EH (cell line): ENCODE measurements around the gene FKBP1A.
"Not testable (repeated sequence)": the region's sequence is repeated elsewhere in the genome, so short reads cannot be mapped to it uniquely, and the experiment has no call there.

ENCODE experiments used
- DNase-seq: peaks from one replicate; pipeline ENCODE4 v3.0.0-alpha.2; 2015; ENCODE audit warnings: low read depth

Gene FKBP1A

GRCh38 chr20:1415667-1416468 is 23.0 kb upstream of the FKBP1A start:
- DNase-seq: peak; percentile 98

DNA sequence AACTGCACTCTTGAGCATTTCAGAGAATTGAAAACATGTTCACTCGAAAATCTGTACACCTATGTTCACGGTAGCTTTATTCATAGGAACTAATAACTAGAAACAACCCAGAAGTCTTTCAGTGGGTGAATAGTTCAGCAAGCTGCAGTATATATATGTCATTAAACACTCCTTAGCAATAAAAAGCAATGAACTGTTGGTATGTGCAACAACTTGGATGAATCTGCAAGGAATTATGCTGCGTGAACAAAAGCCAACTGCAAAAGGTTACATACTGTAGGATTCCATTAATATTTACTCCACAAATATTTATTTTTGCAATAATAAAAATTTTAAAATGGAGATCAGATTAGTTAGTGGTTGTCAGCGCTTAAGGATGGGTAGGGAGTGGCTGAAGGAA is 22.1 kb upstream of the FKBP1A start:
- peak; percentile 52 for DNase-seq

DNA sequence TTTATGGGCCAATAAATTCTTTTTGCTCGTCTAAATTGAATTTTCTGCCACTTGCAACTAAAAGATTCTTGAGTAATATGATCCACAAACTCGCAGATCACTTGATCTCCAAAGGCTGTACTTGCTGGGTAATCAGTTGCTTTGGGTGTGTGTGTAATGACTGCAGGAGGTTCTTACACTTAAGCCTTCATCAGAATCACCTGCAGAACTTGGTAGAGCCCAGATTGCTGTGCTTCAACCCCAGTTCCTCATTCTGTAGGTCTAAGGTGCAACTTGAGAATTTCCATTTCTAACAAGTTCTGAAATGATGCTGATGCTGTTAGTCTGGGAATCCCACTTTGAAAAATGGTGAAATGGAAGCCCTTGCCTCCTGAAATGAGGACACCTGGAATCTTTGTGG is 12.9 kb upstream of the FKBP1A start:
- no peak for DNase-seq

GRCh38 chr20:1403624-1404023 is 10.8 kb upstream of the FKBP1A start:
- no peak for DNase-seq

- DNase-seq: peak; percentile 79
Observed at GRCh38 chr20:1402149-1402548, 9.3 kb upstream of the FKBP1A start.

DNA sequence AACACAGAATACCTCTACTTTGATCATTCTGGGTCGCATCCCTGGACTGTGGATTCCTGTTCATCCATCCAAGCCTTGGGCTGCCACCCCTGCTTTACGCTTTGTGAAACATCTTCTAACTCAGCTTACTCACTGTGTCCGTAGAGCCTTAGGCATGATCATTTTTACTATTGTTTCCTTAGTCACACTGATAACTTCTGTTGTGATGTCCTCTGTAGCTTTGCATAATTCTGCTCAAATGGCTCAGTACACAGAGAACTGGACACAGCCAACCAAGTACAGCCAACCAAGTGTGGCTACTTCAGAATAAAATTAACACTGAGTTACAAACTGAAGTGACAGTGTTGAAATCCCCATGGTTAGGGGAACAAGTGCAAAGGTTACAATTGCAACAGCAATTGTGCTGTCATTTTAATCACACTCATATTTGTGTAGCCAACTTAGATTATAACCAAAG is 8.6 kb upstream of the FKBP1A start:
- peak; percentile 29 for DNase-seq

DNA sequence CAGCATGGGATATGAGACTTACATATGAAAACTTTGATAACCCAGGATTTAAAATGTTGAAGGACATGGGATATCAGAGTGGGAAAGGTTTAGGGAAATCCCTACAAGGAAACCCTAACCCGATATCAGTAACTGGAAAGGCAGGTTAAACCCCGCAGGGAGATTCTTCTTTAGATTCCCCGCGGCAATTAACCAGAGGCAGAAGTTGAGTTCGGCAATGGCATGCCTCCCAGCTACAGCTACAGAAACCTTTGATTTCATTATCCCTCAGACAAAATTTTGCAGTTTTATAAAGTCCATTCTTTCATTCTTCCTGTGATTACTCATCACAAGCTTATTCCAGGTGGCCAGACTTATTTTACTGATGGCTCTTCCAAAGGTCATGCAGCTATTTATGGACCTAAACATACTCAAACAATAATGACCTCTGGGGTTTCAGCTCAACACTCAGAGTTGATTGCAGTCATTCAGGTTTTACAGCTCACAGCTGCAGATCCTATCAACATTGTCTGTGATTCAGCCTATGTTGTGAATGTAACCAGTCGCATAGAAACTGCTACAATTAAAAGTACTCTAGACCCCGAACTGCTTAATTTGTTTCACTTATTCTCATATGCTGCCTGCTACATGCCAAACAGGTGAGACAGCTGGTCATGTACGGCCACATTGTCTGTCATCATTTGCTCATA is 7.0 kb upstream of the FKBP1A start:
- DNase-seq: peak; percentile 79

DNA sequence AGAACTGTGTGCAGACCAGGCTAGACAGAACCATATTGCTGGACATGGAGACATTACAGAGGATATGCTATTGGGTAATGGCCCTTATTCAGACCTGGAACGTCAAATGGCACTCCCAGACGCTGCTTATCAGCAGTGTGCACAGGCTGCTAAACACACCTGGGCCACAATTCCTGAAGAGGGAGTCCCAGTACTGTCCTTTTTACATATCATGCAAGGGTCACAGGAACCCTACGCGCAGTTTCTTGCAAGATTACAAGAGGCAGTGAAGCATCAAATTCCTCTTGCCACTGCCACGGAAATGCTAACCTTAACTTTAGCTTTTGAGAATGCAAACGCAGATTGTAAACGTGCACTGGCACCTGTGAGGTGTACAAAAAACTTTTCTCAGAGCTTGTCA is 5.3 kb upstream of the FKBP1A start:
- not testable (repeated sequence) for DNase-seq

DNA sequence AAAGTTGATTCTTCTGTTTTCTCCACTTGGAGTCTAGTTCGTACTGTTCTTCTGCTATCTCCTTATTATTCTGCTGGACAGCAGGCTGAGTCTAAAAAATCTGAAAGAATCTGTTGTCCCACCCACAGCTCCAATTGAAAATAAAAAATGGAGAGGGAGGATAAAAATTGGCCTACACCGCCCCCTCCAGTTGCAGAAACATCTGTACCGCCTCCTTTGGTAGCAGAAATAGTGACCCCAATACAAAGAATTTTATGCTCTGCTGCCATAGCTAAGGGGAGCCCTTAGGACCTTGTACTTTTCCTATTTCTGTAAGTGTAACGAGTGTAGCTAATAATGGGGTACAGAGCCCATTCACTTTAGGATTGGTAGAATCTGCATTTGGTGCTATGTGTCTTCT is 4.9 kb upstream of the FKBP1A start:
- DNase-seq: no peak

DNA sequence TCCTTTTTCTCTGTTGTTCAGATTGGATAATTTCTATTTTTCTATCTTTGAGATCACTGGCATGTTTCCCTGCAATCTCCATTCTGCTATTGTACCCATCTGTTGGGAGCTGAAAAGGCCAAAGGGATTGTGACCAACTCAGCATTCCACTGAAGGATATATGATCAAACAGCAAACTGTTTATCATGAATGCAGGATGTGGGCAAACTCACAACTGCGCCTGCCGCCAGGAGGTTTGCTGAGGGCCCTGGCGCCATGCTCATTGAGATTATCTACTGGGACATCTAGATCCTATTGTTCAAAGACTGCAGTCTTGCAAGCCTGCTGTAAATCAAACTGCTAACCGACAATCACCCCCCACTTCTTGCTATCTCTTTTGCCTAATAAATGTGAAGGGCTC is 3.8 kb upstream of the FKBP1A start:
- no peak for DNase-seq

- DNase-seq: no peak
Observed at GRCh38 chr20:1396264-1396663, 3.4 kb upstream of the FKBP1A start.

DNA sequence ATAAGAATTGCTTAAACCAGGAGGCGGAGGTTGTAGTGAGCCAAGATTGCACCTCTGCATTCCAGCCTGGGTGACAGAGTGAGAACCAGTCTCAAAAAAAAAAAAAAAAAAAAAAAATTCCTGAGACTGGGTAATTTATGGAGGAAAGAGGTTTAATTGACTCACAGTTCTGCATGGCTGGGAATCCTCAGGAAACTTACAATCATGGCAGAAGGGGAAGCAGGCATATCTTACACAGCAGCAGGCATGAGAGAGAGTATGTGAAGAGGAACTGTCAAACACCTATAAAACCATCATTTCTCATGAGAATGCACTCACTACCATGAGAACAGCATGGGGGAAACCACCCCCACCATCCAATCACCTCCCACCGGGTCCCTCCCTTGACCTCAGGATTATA is 1.8 kb upstream of the FKBP1A start:
- DNase-seq: no peak

DNA sequence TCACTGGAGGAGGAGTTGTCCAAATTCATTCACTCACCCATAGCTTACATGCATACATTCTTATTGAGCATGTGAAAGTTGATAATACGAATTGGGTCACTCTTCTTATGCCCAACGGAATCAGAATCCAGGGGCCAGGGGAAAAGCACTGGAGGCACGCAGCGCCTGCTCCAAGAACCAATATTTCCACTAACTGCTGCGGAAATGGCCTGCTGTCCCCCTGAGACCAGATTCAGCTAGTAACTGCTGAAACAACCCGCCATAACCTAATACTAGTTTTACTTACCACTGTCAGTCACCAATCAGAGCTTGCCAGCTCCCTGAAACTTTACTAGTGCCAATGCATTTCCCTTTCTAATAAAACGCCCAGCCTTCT is 641 bp upstream of the FKBP1A start:
- DNase-seq: no peak

- no peak for DNase-seq
Observed at GRCh38 chr20:1392443-1392692, 486 bp downstream of the FKBP1A start.

DNA sequence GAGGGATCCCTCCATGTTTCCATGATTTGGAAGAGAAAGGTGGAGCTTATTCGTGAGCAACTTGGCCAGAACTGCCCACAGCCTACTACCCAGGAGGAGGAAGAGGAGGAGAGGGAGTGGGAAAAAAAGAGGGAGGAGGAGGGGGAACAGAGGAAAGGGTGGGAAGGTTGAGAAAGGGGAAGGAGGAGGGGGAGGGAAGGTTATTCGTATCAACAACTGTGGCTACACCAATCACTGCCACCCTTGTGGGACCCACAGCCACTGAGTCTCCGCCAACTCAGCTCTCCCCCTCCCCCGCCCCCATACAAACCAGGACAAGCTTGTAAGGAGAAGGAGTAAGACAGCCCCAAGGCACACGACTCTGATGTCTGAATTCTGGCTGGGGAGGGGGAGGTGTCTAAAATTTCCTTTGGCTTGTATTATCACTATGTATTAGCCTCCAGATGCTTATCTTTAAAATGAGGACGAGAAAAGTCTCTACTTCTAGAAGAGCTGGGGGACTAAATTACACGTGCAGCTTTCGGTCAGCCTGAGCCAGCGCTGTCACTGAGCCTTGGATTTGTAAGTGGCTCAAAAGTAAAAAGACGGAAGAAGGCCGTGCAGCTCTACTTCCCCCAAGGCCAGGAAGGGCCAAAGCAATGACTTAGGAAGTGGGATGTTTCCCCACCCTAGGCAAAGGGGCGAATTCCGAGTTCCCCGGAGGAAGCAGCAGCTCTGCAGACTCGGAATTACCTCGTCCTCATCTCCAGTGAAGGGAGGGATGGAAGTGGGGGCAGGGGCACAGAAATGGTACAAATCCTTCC is 1.0 kb downstream of the FKBP1A start:
- peak; percentile 68 for DNase-seq

DNA sequence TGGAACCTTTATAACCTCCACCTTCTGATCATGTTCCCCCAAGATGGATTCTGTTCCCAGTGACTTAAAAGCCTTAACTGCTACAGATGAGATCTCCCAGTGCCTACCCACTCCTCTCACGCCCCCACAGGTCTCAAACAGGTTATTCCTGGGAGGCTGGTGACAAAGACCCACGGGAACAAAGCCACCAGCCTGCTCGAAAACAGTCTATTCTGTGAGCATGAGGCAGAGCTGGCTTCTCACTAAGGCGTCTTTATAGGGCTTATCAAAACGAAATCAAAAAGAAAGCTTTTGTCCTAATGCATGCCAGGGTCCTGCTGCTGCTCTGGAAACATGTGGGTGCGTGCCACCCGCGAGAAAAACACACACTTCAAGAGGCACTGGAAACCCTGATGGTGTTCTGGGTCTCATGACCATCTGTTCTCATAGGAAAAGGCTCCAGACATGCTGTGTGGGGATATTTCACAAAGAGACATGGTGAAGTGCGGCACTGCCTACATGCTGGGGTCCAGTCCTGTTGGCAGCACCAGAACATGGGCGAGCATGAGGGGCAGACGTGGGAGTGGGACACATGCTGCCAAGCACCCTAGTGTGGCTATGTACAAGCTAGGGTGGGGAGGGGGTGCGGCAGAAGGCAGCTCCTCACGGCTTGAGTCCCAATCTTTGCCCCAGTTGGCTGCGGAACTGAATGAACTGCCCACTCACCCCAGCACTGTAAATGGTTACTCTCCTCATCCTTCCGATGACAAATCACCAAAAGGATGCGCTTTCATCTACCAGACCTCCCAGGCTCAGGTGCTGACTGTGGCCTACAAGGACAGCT is 2.1 kb downstream of the FKBP1A start:
- no peak for DNase-seq

DNA sequence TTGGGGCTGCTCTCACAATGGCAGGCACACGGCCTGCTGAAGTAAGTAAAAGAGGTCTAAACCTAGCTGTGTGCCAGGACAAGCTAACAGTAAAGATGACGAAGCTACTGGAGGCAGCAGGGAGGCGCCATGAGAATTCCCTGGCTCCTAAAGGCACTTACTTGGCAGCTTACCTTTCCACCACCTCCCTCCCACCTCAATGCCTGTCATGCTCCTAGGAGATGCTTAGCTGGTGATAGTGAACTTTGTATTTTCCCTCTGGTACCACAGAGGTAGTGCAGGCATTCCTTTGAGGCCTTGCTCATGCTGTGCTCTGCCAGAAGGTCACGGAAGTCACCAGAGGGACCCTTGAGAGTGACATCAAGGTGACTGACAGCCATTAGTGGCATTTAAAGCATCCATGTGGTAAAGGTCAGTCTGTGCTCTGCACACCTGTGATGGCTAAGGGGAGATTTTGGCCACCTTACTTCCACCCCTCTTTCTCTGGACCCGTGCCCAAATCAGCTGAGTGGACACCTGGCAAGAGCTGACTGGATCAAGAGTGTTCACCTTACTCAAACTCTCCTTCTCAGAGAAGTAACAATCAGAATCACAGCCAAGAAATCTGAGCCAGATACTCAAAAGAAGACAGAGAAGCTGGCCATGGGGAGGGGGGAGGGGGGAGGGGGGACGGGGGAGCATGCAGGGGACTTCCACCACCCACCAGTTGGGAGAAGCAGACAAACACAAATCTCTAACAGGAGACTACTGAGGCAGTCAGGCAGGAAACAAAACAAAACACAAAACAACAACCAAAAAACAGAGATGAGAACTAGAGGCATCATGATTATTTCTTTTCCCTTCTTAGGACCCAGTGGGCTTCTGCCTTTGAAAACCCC is 2.9 kb downstream of the FKBP1A start:
- no peak for DNase-seq

DNA sequence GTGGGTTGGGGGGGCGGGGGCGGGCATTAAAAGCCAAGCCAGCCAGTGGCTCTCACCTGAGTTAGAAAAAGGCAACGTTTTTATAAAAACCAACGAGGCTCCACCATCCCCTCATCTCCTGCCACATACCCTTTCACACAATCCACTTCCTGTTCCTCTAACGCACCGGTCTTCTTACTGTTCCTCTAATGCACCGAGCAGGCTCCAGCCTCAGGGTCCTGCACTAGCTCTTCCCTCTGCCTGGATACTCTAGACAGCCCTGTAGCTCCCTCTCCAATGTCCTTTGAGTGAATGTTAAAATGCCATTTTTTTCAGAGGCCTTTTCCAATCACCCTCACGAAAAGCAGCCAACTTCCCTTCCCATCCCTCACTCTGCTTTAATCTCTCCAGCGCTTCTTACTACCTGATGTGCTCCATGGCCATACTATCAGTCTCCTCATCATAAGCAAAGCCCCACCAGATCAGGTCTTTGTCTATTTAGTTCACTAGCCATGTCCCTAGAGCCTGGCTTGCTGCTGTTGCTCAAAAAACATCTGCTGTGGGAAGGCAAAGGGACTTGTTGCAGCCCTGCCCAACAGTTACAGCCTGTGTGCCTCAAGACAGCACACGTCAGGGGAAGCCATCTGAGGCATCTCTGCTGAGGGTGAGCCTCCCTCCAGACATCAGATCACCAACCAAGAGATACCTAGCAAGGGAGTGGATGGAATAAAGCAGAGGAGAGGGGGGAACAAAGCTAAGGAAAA is 3.9 kb downstream of the FKBP1A start:
- no peak for DNase-seq

DNA sequence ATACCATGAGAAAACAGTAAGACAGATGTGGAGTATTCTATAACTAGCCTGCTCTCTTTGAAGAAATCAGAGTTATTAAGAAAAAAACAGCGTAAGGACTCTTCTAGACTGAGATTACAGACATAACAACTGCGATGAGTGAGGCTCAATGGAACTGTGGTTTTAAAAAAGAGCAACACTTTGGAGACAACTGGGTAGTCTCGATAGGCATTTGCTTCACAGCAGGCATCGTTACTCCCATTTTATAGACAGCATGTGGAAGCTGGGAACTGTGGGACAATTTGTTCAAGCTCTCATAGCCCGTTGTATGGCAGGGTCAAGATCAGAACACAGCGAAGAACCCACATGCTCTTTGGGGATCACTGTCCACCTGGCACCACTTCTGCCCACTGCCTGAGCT is 4.6 kb downstream of the FKBP1A start:
- DNase-seq: no peak

- DNase-seq: no peak
Observed at GRCh38 chr20:1386323-1386722, 6.5 kb downstream of the FKBP1A start.
